Trophoblast cell (in vitro differentiated cells and primary cell): Measurements from ENCODE around the gene METTL21A.

Experiments used
- DNase-seq, 2 donors: peaks; one replicate each; pipeline ENCODE4 v3.0.0-alpha.2; 2016
- H2AFZ ChIP-seq: 2 replicates; pipeline ENCODE4 v1.6.1; 2013; ENCODE audit warnings: low read length, moderate library complexity, mild to moderate bottlenecking; ENCODE audit not compliant: insufficient read depth, poor library complexity
- H2AK5ac ChIP-seq: 2 replicates; pipeline ENCODE4 v1.6.1; 2013; ENCODE audit warnings: mild to moderate bottlenecking, low read length
- H2BK120ac ChIP-seq: 2 replicates; pipeline ENCODE4 v1.6.1; 2013; ENCODE audit warnings: low read length, mild to moderate bottlenecking, moderate library complexity; ENCODE audit not compliant: insufficient read depth, poor library complexity
- H2BK12ac ChIP-seq: 2 replicates; pipeline ENCODE4 v1.6.1; 2013; ENCODE audit warnings: mild to moderate bottlenecking, low read length, moderate library complexity
- H2BK5ac ChIP-seq: 2 replicates; pipeline ENCODE4 v1.6.1; 2013; ENCODE audit warnings: low read length, low read depth, moderate library complexity, mild to moderate bottlenecking; ENCODE audit not compliant: poor library complexity
- H3K14ac ChIP-seq: 2 replicates; pipeline ENCODE4 v1.6.1; 2013; ENCODE audit warnings: mild to moderate bottlenecking, low read length
- H3K18ac ChIP-seq: 2 replicates; pipeline ENCODE4 v1.6.1; 2013; ENCODE audit warnings: mild to moderate bottlenecking, low read length
- H3K23ac ChIP-seq: 2 replicates; pipeline ENCODE4 v1.6.1; 2013; ENCODE audit warnings: low read length
- H3K27ac ChIP-seq: 2 replicates; pipeline ENCODE4 v1.5.1; 2013; ENCODE audit warnings: low read depth, mild to moderate bottlenecking, inconsistent platforms, low read length, moderate library complexity
- H3K27me3 ChIP-seq: 2 replicates; pipeline ENCODE4 v1.6.1; 2013; ENCODE audit warnings: inconsistent platforms, mild to moderate bottlenecking, low read length, moderate library complexity; ENCODE audit not compliant: insufficient read depth
- H3K36me3 ChIP-seq, 2 experiments: 1 replicate in 1 of 2; 2 replicates in 1 of 2; pipeline ENCODE4 v1.6.1; 2013; ENCODE audit warnings: low read length in 2 of 2, mild to moderate bottlenecking in 2 of 2, moderate library complexity in 1 of 2; ENCODE audit not compliant: insufficient read depth in 2 of 2, control insufficient read depth in 1 of 2
- H3K4ac ChIP-seq: 2 replicates; pipeline ENCODE4 v1.6.1; 2013; ENCODE audit warnings: low read depth, mild to moderate bottlenecking, low read length, moderate library complexity
- H3K4me1 ChIP-seq, 2 experiments: 1 replicate in 1 of 2; 2 replicates in 1 of 2; pipeline ENCODE4 v1.6.1; 2013; ENCODE audit warnings: low read length in 2 of 2, mild to moderate bottlenecking in 2 of 2, moderate library complexity in 1 of 2; ENCODE audit not compliant: insufficient read depth in 2 of 2, control insufficient read depth in 1 of 2
- H3K4me2 ChIP-seq: 2 replicates; pipeline ENCODE4 v1.6.1; 2013; ENCODE audit warnings: inconsistent platforms, mild to moderate bottlenecking, low read length, moderate library complexity
- H3K4me3 ChIP-seq: 2 replicates; pipeline ENCODE4 v1.5.1; 2013; ENCODE audit warnings: mild to moderate bottlenecking, low read depth, low read length, inconsistent platforms
- H3K79me1 ChIP-seq: one replicate; pipeline ENCODE4 v1.6.1; 2013; ENCODE audit warnings: low read length
- H3K79me2 ChIP-seq: 2 replicates; pipeline ENCODE4 v1.6.1; 2013; ENCODE audit warnings: low read length, mild to moderate bottlenecking; ENCODE audit not compliant: control insufficient read depth, insufficient read depth, poor library complexity
- H3K9ac ChIP-seq: 2 replicates; pipeline ENCODE4 v1.6.1; 2013; ENCODE audit warnings: mild to moderate bottlenecking, low read length
- H3K9me3 ChIP-seq: 2 replicates; pipeline ENCODE4 v1.6.1; 2013; ENCODE audit warnings: low read depth, mild to moderate bottlenecking, control low read depth, inconsistent platforms, low read length; ENCODE audit not compliant: insufficient read depth
- H4K12ac ChIP-seq: 2 replicates; pipeline ENCODE4 v1.6.1; 2013; ENCODE audit warnings: low read depth, mild to moderate bottlenecking, low read length, moderate library complexity
- H4K8ac ChIP-seq: 2 replicates; pipeline ENCODE4 v1.6.1; 2013; ENCODE audit warnings: low read depth, mild to moderate bottlenecking, low read length, moderate library complexity
- H4K91ac ChIP-seq: one replicate; pipeline ENCODE4 v1.6.1; 2013; ENCODE audit warnings: low read depth, mild to moderate bottlenecking, low read length, moderate library complexity
- WGBS: extraction: QIAGEN DNeasy Blood & Tissue Kit; methylation state at CpG from one replicate; pipeline ENCODE4 v1.1.7; 2013; ENCODE audit warnings: missing lambda C conversion rate; ENCODE audit not compliant: insufficient read length, insufficient coverage; ENCODE audit errors: extremely low coverage; 5-methylcytosine and 5-hydroxymethylcytosine counted together

METTL21A gene

DNA sequence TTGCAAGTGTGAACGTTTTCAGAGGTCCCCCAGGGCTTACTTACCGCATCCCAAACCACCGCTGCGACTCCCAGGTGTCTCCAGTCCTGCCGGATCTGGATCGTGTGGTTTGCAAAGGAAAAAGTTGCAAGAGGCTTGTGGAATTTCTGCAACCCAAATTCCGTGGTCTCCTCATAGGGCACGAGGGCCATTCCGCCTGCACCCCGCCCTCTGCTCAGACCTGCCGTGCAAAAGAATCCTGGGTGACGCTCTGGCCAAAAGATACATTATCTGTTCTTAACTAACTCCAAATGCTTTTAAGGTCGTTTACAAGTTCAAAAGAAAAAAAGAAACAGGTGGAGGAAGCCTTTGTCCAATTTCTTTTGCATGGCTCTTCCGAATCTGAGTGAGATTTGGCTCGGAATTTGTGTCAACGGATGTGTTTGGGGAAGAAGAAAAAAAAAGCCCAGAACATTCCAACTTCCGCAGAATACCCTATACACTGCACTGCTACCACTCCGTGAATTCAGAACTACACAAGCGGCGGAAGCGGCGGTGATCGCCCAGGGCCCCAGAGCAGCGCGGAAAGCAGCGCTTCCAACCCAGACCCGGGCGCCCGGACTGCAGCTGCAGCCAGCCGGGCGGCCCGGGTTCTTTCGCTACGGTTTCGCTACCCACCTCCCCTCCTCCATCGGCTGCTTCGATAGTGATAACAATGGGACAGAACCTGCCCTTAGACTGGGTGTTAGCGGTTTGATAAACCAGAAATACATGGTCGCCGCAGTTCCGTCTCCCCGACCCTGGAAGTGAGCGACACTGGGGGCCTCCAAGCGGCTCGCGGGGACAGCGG lies 795 bp downstream of the METTL21A start:
- H3K18ac ChIP-seq, result peak overlapping the region; percentile 9
- no CpG with 5 or more reads among the region's 47 CpGs for WGBS
- peak overlapping the region; percentile 70 for H4K12ac ChIP-seq
- H2BK12ac ChIP-seq, result no peak overlapping the region
- H4K8ac ChIP-seq, result peak overlapping the region; percentile 61
- peak overlapping the region; percentile 77 for H2AFZ ChIP-seq
- peak overlapping the region; percentile 48 for H2BK5ac ChIP-seq
- peaks cover 8% of the 10 kb centered on the region for H3K79me2 ChIP-seq
- no peak overlapping the region for H2AK5ac ChIP-seq
- peak overlapping the region; percentile 56 for H3K14ac ChIP-seq
- H3K4ac ChIP-seq, result peak overlapping the region; percentile 72
- H3K4me3 ChIP-seq, result peak overlapping the region; percentile 88
- no peaks in the 10 kb centered on the region for H3K27me3 ChIP-seq
- peak overlapping the region; percentile 69 for H4K91ac ChIP-seq
- peak; percentile 65 to 78 for DNase-seq
- H3K79me1 ChIP-seq, result peaks cover 15% of the 10 kb centered on the region
- no peaks in the 10 kb centered on the region for H3K9me3 ChIP-seq
- no peaks in the 10 kb centered on the region for H3K4me1 ChIP-seq
- H3K36me3 ChIP-seq, result peaks cover 5 to 9% of the 10 kb centered on the region in 2 experiments
- H3K9ac ChIP-seq, result peak overlapping the region; percentile 90
- no peak overlapping the region for H3K23ac ChIP-seq
- peak overlapping the region; percentile 90 for H3K4me2 ChIP-seq
- H2BK120ac ChIP-seq, result peak overlapping the region; percentile 76
- H3K27ac ChIP-seq, result peak overlapping the region; percentile 85

DNA sequence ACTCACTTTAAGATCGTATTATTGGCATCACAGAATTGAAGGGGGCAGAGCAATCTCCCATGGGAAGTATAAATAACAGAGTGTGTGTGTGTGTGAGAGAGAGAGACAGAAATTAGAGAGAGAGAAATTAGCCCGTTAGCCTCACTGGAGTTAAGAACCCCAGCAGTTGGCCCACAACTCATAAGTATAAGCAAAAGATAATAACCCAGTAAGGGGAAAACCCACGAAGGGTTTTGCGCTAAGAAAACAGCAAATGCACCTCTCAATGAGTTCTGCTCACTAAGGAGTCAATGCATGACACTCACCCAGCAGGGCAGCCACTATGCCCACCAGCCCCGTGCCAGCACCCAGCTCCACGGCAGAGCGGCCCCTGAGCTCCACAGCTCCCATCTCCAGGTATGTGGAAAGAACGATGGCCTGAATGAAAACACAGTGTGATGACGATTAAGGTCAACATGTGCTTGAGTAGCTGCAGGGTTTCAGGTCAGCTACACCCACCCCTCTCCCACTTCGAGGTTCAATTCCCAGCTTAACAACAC lies 3.6 kb downstream of the METTL21A start:
- H3K27ac ChIP-seq, result no peak overlapping the region
- no peak overlapping the region for H3K4me3 ChIP-seq
- no peak overlapping the region for H4K91ac ChIP-seq
- H2BK12ac ChIP-seq, result no peak overlapping the region
- peaks cover 5 to 12% of the 10 kb centered on the region in 2 experiments for H3K36me3 ChIP-seq
- peaks cover 16% of the 10 kb centered on the region for H3K79me1 ChIP-seq
- H3K9me3 ChIP-seq, result no peaks in the 10 kb centered on the region
- H3K79me2 ChIP-seq, result peaks cover 8% of the 10 kb centered on the region
- H2AK5ac ChIP-seq, result no peak overlapping the region
- no peak overlapping the region for H2AFZ ChIP-seq
- H3K23ac ChIP-seq, result no peak overlapping the region
- peaks cover 2 to 5% of the 10 kb centered on the region in 2 experiments for H3K4me1 ChIP-seq
- H3K4ac ChIP-seq, result no peak overlapping the region
- no peak overlapping the region for H2BK5ac ChIP-seq
- H4K12ac ChIP-seq, result no peak overlapping the region
- no peak overlapping the region for H3K9ac ChIP-seq
- H3K4me2 ChIP-seq, result no peak overlapping the region
- H4K8ac ChIP-seq, result no peak overlapping the region
- no peak overlapping the region for H3K18ac ChIP-seq
- H2BK120ac ChIP-seq, result no peak overlapping the region
- WGBS, result no CpG with 5 or more reads among the region's 10 CpGs
- H3K14ac ChIP-seq, result no peak overlapping the region
- no peak for DNase-seq
- H3K27me3 ChIP-seq, result no peaks in the 10 kb centered on the region

GRCh38 chr2:207619764-207620203 lies 5.4 kb downstream of the METTL21A start:
- H2AK5ac ChIP-seq, result no peak overlapping the region
- no peaks in the 10 kb centered on the region for H3K27me3 ChIP-seq
- H3K4me3 ChIP-seq, result no peak overlapping the region
- H3K9me3 ChIP-seq, result no peaks in the 10 kb centered on the region
- no peak for DNase-seq
- no peak overlapping the region for H3K4me2 ChIP-seq
- no peak overlapping the region for H3K14ac ChIP-seq
- no CpG with 5 or more reads among the region's 4 CpGs for WGBS
- H4K8ac ChIP-seq, result no peak overlapping the region
- no peak overlapping the region for H3K4ac ChIP-seq
- H3K79me2 ChIP-seq, result peaks cover 3% of the 10 kb centered on the region
- no peak overlapping the region for H4K91ac ChIP-seq
- H3K27ac ChIP-seq, result no peak overlapping the region
- H2BK120ac ChIP-seq, result no peak overlapping the region
- peaks cover 8 to 12% of the 10 kb centered on the region in 2 experiments for H3K36me3 ChIP-seq
- H3K4me1 ChIP-seq, result peaks cover 2 to 5% of the 10 kb centered on the region in 2 experiments
- peaks cover 5% of the 10 kb centered on the region for H3K79me1 ChIP-seq
- no peak overlapping the region for H2BK12ac ChIP-seq
- H3K9ac ChIP-seq, result no peak overlapping the region
- H3K23ac ChIP-seq, result no peak overlapping the region
- no peak overlapping the region for H3K18ac ChIP-seq
- H2BK5ac ChIP-seq, result no peak overlapping the region
- no peak overlapping the region for H4K12ac ChIP-seq
- H2AFZ ChIP-seq, result no peak overlapping the region

GRCh38 chr2:207617011-207617671 lies 8.1 kb downstream of the METTL21A start:
- Histone ChIP-seq H3K4ac (no peak overlapping the region), H3K79me2 (no peaks in the 10 kb centered on the region), H3K36me3 (peaks cover 6 to 9% of the 10 kb centered on the region in 2 experiments), H2AFZ (no peak overlapping the region), H3K14ac (no peak overlapping the region), H3K4me2 (no peak overlapping the region), H2AK5ac (no peak overlapping the region), H2BK120ac (no peak overlapping the region), H3K18ac (no peak overlapping the region), H3K4me1 (peaks cover 2 to 5% of the 10 kb centered on the region in 2 experiments), H3K79me1 (peaks cover 1% of the 10 kb centered on the region), H4K91ac (no peak overlapping the region), H4K8ac (no peak overlapping the region), H3K4me3 (no peak overlapping the region), H3K9ac (no peak overlapping the region), H3K27me3 (no peaks in the 10 kb centered on the region), H3K27ac (peak overlapping the region; percentile 43), H4K12ac (no peak overlapping the region), H3K9me3 (no peaks in the 10 kb centered on the region), H3K23ac (no peak overlapping the region), H2BK5ac (no peak overlapping the region), H2BK12ac (no peak overlapping the region)
- WGBS, result no CpG with 5 or more reads among the region's 6 CpGs
- DNase-seq, result peak; percentile 66 to 76
